ENCODE results near the gene BRPF1.

BRPF1 gene

GRCh38 chr3:9701711-9702110, 29.8 kb upstream of the BRPF1 start:
- DNase-seq = no peak

- DNase-seq = no peak
Measured at GRCh38 chr3:9703240-9703639, 28.3 kb upstream of the BRPF1 start.

- no peak for DNase-seq
Measured at GRCh38 chr3:9703736-9704346, 27.7 kb upstream of the BRPF1 start, which contains the start of gene CPNE9. Gene CPNE9 (plus strand): TSS chr3:9703833. CDS start chr3:9703997, 164 bp downstream.

GRCh38 chr3:9704347-9705322, 26.9 kb upstream of the BRPF1 start:
- DNase-seq = no peak

GRCh38 chr3:9710174-9710739, 21.3 kb upstream of the BRPF1 start:
- DNase-seq = no peak

GRCh38 chr3:9712415-9712814, 19.1 kb upstream of the BRPF1 start:
- no peak for DNase-seq

GRCh38 chr3:9713142-9713541, 18.4 kb upstream of the BRPF1 start:
- DNase-seq = no peak

- no peak for DNase-seq
Measured at GRCh38 chr3:9715136-9715535, 16.4 kb upstream of the BRPF1 start.

GRCh38 chr3:9715764-9716437, 15.6 kb upstream of the BRPF1 start:
- DNase-seq = no peak

GRCh38 chr3:9716801-9717555, 14.6 kb upstream of the BRPF1 start:
- no peak for DNase-seq

- no peak for DNase-seq
Measured at GRCh38 chr3:9717563-9717962, 14.0 kb upstream of the BRPF1 start.

GRCh38 chr3:9718118-9718517, 13.4 kb upstream of the BRPF1 start:
- DNase-seq = no peak

GRCh38 chr3:9721015-9721699, 10.4 kb upstream of the BRPF1 start:
- DNase-seq = no peak

- DNase-seq = no peak
Measured at GRCh38 chr3:9721700-9722060, 9.9 kb upstream of the BRPF1 start.

- DNase-seq = no peak
Measured at GRCh38 chr3:9725775-9726515, 5.6 kb upstream of the BRPF1 start.

- DNase-seq = no peak
Measured at GRCh38 chr3:9727041-9727595, 4.4 kb upstream of the BRPF1 start.

GRCh38 chr3:9727743-9728142, 3.8 kb upstream of the BRPF1 start:
- DNase-seq = no peak

- no peak for DNase-seq
Measured at GRCh38 chr3:9729419-9729818, 2.1 kb upstream of the BRPF1 start.

GRCh38 chr3:9730657-9731205, 804 bp upstream of the BRPF1 start:
- no peak for DNase-seq

GRCh38 chr3:9732080-9732739, 675 bp downstream of the BRPF1 start:
- DNase-seq = no peak

Data from NCI-H748 treated with DMSO at 0.1 percent for 48 hours (cell line).